Spleen (tissue), 11 donors: ENCODE data around the gene TRPC1. TPM values are rescaled to one million over a fixed set of nuclear protein-coding genes. Genes with fewer than 3 reads are reported as not detected.
"Not testable (repeated sequence)": the region's sequence is repeated elsewhere in the genome, so short reads cannot be mapped to it uniquely, and the experiment has no call there.

Experiments
- DNase-seq: peaks from one replicate; pipeline ENCODE4 v3.0.0-alpha.2; 2020
- H3K27ac ChIP-seq, 8 donors: fragments of 200-600 bp; sonication (generic) in 7 of 8; 1 replicate in 4 of 8; 2 replicates in 4 of 8; pipeline versions ENCODE4 v1.5.0 to v1.8.0; 2016 to 2021; ENCODE audit warnings: inconsistent platforms in 4 of 8, mild to moderate bottlenecking in 4 of 8, moderate library complexity in 1 of 8
- H3K27me3 ChIP-seq, 7 donors: fragments of 200-600 bp; sonication (generic) in 6 of 7; replicated peaks in 1 of 7; 1 replicate in 4 of 7; 2 replicates in 3 of 7; pipeline versions ENCODE4 v1.5.0 to v1.8.0; 2016 to 2021; ENCODE audit warnings: inconsistent platforms in 3 of 7, mild to moderate bottlenecking in 1 of 7
- H3K36me3 ChIP-seq, 6 donors: fragments of 200-600 bp; sonication (generic) in 5 of 6; 1 replicate in 4 of 6; 2 replicates in 2 of 6; pipeline versions ENCODE4 v1.5.0 to v1.8.0; 2016 to 2021; ENCODE audit warnings: inconsistent platforms in 2 of 6
- H3K4me1 ChIP-seq, 6 donors: fragments of 200-600 bp; sonication (generic) in 5 of 6; 1 replicate in 3 of 6; 2 replicates in 3 of 6; pipeline versions ENCODE4 v1.5.0 to v1.8.0; 2016 to 2021; ENCODE audit warnings: inconsistent platforms in 3 of 6
- H3K4me3 ChIP-seq, 8 donors: fragments of 200-600 bp; sonication (generic) in 7 of 8; 1 replicate in 4 of 8; 2 replicates in 4 of 8; pipeline versions ENCODE4 v1.5.0 to v1.8.0; 2016 to 2021; ENCODE audit warnings: inconsistent platforms in 4 of 8, mild to moderate bottlenecking in 4 of 8, moderate library complexity in 2 of 8
- H3K9me3 ChIP-seq, 8 donors: fragments of 200-600 bp; sonication (generic) in 7 of 8; 1 replicate in 4 of 8; 2 replicates in 4 of 8; pipeline versions ENCODE4 v1.5.0 to v1.8.0; 2016 to 2021; ENCODE audit warnings: inconsistent platforms in 4 of 8
- CTCF ChIP-seq, 11 experiments: fragments of 200-600 bp in 7 of 11; fragments of 450-650 bp in 4 of 11; sonication (generic) in 4 of 11; IDR thresholded peaks in 8 of 11; conservative IDR thresholded peaks in 3 of 11; 1 replicate in 7 of 11; 2 replicates in 4 of 11; pipeline versions ENCODE4 v1.4.0 to v1.8.0; 2016 to 2021; ENCODE audit warnings: antibody characterized with exemption in 11 of 11, inconsistent platforms in 4 of 11, mild to moderate bottlenecking in 1 of 11
- POLR2A ChIP-seq, 3 donors: fragments of 450-650 bp; IDR thresholded peaks; one replicate each; pipeline ENCODE4 v1.5.1; 2017; ENCODE audit warnings: antibody characterized with exemption in 3 of 3, mild to moderate bottlenecking in 1 of 3
- POLR2AphosphoS5 ChIP-seq, 3 donors: sonication (generic); formaldehyde crosslinking; IDR thresholded peaks; one replicate each; pipeline ENCODE4 v1.5.1; 2017; ENCODE audit warnings: antibody characterized with exemption in 3 of 3
- WGBS, 5 donors: extraction: QIAGEN DNeasy Blood & Tissue Kit in 3 of 5; methylation state at CpG; one replicate each; pipeline versions ENCODE4 v1.1.5 to v1.1.7; 2013 to 2018; 5-methylcytosine and 5-hydroxymethylcytosine counted together
- intact Hi-C: fragments of 100-400 bp; cut with DNase I; formaldehyde crosslinking; loops from one replicate; pipeline ENCODE4 v1.15.0; 2023; ENCODE audit warnings: low total_unique reads
- polyA plus RNA-seq, 3 donors: library from polyadenylated mRNA; stranded (reverse); fragments of 200-250 nt; gene quantifications; one replicate each; pipeline ENCODE4 v1.2.1, GENCODE V29; 2013
- total RNA-seq, 7 donors: library from RNA; depleted of rRNA in 3 of 7; stranded (reverse); fragments of >200 nt in 3 of 7; fragmentation: NEBNext Ultra II Directional in 4 of 7; extraction: Animal tissue kit (Norgen Biotek cat#: 25700) in 4 of 7; gene quantifications; one replicate each; pipeline versions ENCODE4 v1.1.0 to v1.2.1, GENCODE V29; 2016 to 2021
- donor health status: healthy with polysubstance abuse.
- donor health status: DM: no; HTN: no; CAD: no; lungs with moderate emphysema.
- donor health status: DM: no; HTN: no; CAD: no.
- donor health status: Bipolar disorder and iron deficiency.
- donor health status: healthy.
- donor health status: DM: no; HTN: no; CAD: no.
- donor health status: DM: yes; HTN: yes; CAD: no.

TRPC1 gene
- total and polyA plus RNA-seq, 10 donors: 1.7 to 21.8 (median 7.6) TPM

GRCh38 chr3:142746646-142747045, 22.8 kb downstream of the TRPC1 start:
- peaks cover 0 to 13% (median 3%) of the 10 kb centered on the region in 8 donors for H3K9me3 ChIP-seq
- intact Hi-C loops: no loop called here
- no peak overlapping the region for H3K27ac ChIP-seq
- H3K4me3 ChIP-seq: no peak overlapping the region
- 88 to 94% (median 94%) methylated on average over 7 of the region's 7 CpGs for WGBS, 5 donors
- peaks cover 0 to 16% (median 0%) of the 10 kb centered on the region in 6 donors for H3K36me3 ChIP-seq
- no peaks in the 10 kb centered on the region for H3K27me3 ChIP-seq
- no peak for DNase-seq
- no peaks in the 10 kb centered on the region for H3K4me1 ChIP-seq
- TF ChIP-seq POLR2AphosphoS5 (IDR thresholded peaks at IDR 0.05): no peak
- no peak for TF ChIP-seq CTCF (IDR thresholded peaks at IDR 0.05 in 8 of 11, conservative IDR thresholded peaks at IDR 0.05 in 3 of 11)
- TF ChIP-seq POLR2A (IDR thresholded peaks at IDR 0.05): no peak

- H3K27ac ChIP-seq, intact Hi-C loops, DNase-seq, H3K27me3 ChIP-seq, H3K4me1 ChIP-seq, H3K4me3 ChIP-seq: not testable (repeated sequence)
- Histone ChIP-seq H3K36me3 (peaks cover 0 to 16% (median 0%) of the 10 kb centered on the region in 6 donors), H3K9me3 (peaks cover 0 to 13% (median 3%) of the 10 kb centered on the region in 8 donors)
- WGBS, 5 donors: 90 to 99% (median 95%) methylated on average over 4 of the region's 4 CpGs
These were observed 26.7 kb downstream of the TRPC1 start for GRCh38 chr3:142750531-142750930.

- 79 to 90% (median 82%) methylated on average over 4 of the region's 4 CpGs for WGBS, 5 donors
- intact Hi-C loops, H3K27ac ChIP-seq, H3K4me1 ChIP-seq, DNase-seq, H3K27me3 ChIP-seq, H3K4me3 ChIP-seq: not testable (repeated sequence)
- peaks cover 0 to 13% (median 3%) of the 10 kb centered on the region in 8 donors for H3K9me3 ChIP-seq
- peaks cover 0 to 16% (median 0%) of the 10 kb centered on the region in 6 donors for H3K36me3 ChIP-seq
These were observed 28.8 kb downstream of the TRPC1 start for GRCh38 chr3:142752605-142753004.

- no peak for TF ChIP-seq POLR2AphosphoS5 (IDR thresholded peaks at IDR 0.05)
- TF ChIP-seq CTCF (IDR thresholded peaks at IDR 0.05 in 8 of 11, conservative IDR thresholded peaks at IDR 0.05 in 3 of 11): no peak
- no peak for TF ChIP-seq POLR2A (IDR thresholded peaks at IDR 0.05)
- 88 to 100% (median 92%) methylated on average over 1 of the region's 1 CpG for WGBS, 5 donors
- DNase-seq: no peak
- H3K27me3 ChIP-seq: no peaks in the 10 kb centered on the region
- H3K4me1 ChIP-seq: no peaks in the 10 kb centered on the region
- H3K36me3 ChIP-seq: peaks cover 0 to 4% (median 0%) of the 10 kb centered on the region in 6 donors
- intact Hi-C loops: no loop called here
- H3K27ac ChIP-seq: no peak overlapping the region
- H3K4me3 ChIP-seq: no peak overlapping the region
- peaks cover 0 to 18% (median 5%) of the 10 kb centered on the region in 8 donors for H3K9me3 ChIP-seq
These were observed 30.7 kb downstream of the TRPC1 start for GRCh38 chr3:142754494-142754893.

GRCh38 chr3:142768338-142768737, 44.5 kb downstream of the TRPC1 start:
- no peak for DNase-seq
- H3K4me3 ChIP-seq: no peak overlapping the region
- H3K27ac ChIP-seq: no peak overlapping the region
- intact Hi-C loops: no loop called here
- no peak for TF ChIP-seq CTCF (IDR thresholded peaks at IDR 0.05 in 8 of 11, conservative IDR thresholded peaks at IDR 0.05 in 3 of 11)
- TF ChIP-seq POLR2A (IDR thresholded peaks at IDR 0.05): no peak
- no peak for TF ChIP-seq POLR2AphosphoS5 (IDR thresholded peaks at IDR 0.05)
- H3K4me1 ChIP-seq: no peaks in the 10 kb centered on the region
- no peaks in the 10 kb centered on the region for H3K27me3 ChIP-seq
- H3K36me3 ChIP-seq: peaks cover 0 to 6% (median 0%) of the 10 kb centered on the region in 6 donors
- H3K9me3 ChIP-seq: peaks cover 0 to 32% (median 27%) of the 10 kb centered on the region in 8 donors
